H1 (cell line): ENCODE data around the gene SORBS1.

ENCODE experiments used
- CHD1 ChIP-seq: IDR thresholded peaks from 2 replicates; pipeline ENCODE4 v1.6.1; 2012; ENCODE audit warnings: low read depth, low read length, improper control_type of control experiment
- EP300 ChIP-seq, 2 experiments: IDR thresholded peaks; 1 replicate in 1 of 2; 2 replicates in 1 of 2; pipeline ENCODE4 v1.6.1; 2011 to 2012; ENCODE audit warnings: low read depth in 2 of 2, low read length in 2 of 2, mild to moderate bottlenecking in 2 of 2, borderline replicate concordance in 1 of 2, inconsistent platforms in 1 of 2, moderate library complexity in 1 of 2
- SRF ChIP-seq: IDR thresholded peaks from 2 replicates; pipeline ENCODE4 v1.6.1; 2011; ENCODE audit warnings: mild to moderate bottlenecking, low read depth, low read length, moderate library complexity
- TCF12 ChIP-seq: IDR thresholded peaks from 2 replicates; pipeline ENCODE4 v1.6.1; 2011; ENCODE audit warnings: low read depth, mild to moderate bottlenecking, low read length
- TF ChIP-seq, protein P1 (sequence below), 3 experiments: IDR thresholded peaks; 1 replicate in 2 of 3; 2 replicates in 1 of 3; pipeline versions ENCODE4 v1.5.1 to v1.6.1; 2011; ENCODE audit warnings: low read length in 3 of 3, mild to moderate bottlenecking in 3 of 3, inconsistent platforms in 2 of 3, low read depth in 1 of 3, moderate library complexity in 1 of 3; ENCODE audit not compliant: insufficient read depth in 1 of 3; ENCODE audit errors: control extremely low read depth in 1 of 3

DNA sequence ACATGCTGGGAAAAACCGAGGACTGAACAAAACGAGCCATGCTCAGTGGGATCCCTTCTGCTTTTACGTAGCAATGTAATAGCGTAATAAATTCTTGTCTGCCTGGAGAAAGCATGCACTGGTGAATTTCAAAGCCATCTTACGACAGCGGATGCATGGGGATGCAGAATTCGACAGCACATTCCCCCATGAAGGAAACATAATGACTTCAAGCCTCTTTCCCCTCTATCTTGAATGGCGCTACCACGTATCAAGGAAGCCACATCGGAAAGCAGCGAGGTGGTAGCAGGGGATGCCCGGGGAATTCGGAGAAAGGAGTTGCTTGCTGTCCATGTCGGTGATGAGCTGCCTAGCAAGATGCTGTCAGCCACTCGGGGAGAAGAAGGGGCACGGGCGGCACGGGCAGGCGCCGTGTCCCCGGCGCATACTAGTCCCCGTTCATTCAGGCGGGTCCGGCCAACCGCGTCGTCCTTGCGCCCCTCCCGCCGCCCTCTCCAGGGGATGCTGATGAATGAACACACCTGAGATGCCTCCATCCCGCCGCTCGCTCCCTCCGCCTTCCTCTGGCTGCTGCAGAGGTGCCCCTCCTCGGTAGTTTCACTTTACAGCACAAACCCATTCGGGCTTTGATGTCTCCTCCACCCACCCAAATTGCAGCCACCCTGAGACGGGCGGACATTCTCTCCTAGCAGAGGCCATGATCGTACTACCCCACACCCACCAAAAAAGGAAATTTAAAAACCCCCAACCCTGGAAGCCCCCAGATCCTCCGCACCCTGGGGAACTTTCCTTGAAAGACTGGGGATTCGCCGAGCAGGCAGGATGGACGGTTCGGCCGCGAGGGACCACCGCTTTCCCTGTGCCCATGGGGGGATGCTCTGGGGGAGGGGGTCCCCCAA, 644 bp downstream of the SORBS1 start:
- TF ChIP-seq, protein P1, sequence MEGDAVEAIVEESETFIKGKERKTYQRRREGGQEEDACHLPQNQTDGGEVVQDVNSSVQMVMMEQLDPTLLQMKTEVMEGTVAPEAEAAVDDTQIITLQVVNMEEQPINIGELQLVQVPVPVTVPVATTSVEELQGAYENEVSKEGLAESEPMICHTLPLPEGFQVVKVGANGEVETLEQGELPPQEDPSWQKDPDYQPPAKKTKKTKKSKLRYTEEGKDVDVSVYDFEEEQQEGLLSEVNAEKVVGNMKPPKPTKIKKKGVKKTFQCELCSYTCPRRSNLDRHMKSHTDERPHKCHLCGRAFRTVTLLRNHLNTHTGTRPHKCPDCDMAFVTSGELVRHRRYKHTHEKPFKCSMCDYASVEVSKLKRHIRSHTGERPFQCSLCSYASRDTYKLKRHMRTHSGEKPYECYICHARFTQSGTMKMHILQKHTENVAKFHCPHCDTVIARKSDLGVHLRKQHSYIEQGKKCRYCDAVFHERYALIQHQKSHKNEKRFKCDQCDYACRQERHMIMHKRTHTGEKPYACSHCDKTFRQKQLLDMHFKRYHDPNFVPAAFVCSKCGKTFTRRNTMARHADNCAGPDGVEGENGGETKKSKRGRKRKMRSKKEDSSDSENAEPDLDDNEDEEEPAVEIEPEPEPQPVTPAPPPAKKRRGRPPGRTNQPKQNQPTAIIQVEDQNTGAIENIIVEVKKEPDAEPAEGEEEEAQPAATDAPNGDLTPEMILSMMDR (IDR thresholded peaks at IDR 0.05; ENCODE audit: control extremely low read depth in 1 of 3, insufficient read depth in 1 of 3, low read depth in 1 of 3, low read length in 3 of 3), result no peak
- TF ChIP-seq SRF (no peak), CHD1 (no peak), TCF12 (no peak), EP300 (IDR thresholded peaks at IDR 0.05; ENCODE audit: borderline replicate concordance in 1 of 2, low read depth in 2 of 2, low read length in 2 of 2) (no peak)
